D721Med (cell line): ENCODE results near the gene DENND2A.

ENCODE experiments used
- DNase-seq: peaks from one replicate; pipeline ENCODE4 v3.0.0; 2011; ENCODE audit warnings: low spot score; ENCODE audit not compliant: insufficient read length
- FAIRE-seq: peaks from 2 replicates; lab custom pipeline; 2011; peaks lifted over from hg19 to GRCh38; lab: Jason Lieb, UNC
- TF ChIP-seq, protein P1 (sequence below): IDR thresholded peaks from 2 replicates; pipeline ENCODE4 v1.5.1; 2012; ENCODE audit warnings: mild to moderate bottlenecking, control low read depth; ENCODE audit not compliant: insufficient read depth; ENCODE audit errors: missing control alignments

Gene DENND2A

DNA sequence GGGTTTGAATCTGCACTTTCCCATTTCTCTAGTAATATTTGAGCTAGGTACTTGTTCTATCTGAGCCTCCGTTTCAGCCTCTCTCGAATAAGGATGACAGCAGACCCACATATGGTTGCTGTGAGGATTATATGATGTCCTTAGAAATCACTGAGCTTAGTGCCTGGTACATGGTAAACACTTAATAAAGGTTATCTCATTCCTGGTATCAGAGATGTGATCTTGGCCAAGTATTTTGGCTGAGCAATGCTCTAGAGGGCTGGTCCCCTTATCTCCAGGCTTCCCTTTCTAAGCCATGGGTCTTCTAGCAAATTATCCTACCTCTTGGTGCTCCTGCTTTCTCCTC lies 160.9 kb downstream of the DENND2A start:
- no peak for FAIRE-seq

GRCh38 chr7:140479062-140479738 lies 161.4 kb downstream of the DENND2A start, which contains the start of gene MKRN1:
MKRN1 (minus strand) TSS chr7:140479505; CDS start chr7:140479344, 161 bp downstream.
- TF ChIP-seq, protein P1, sequence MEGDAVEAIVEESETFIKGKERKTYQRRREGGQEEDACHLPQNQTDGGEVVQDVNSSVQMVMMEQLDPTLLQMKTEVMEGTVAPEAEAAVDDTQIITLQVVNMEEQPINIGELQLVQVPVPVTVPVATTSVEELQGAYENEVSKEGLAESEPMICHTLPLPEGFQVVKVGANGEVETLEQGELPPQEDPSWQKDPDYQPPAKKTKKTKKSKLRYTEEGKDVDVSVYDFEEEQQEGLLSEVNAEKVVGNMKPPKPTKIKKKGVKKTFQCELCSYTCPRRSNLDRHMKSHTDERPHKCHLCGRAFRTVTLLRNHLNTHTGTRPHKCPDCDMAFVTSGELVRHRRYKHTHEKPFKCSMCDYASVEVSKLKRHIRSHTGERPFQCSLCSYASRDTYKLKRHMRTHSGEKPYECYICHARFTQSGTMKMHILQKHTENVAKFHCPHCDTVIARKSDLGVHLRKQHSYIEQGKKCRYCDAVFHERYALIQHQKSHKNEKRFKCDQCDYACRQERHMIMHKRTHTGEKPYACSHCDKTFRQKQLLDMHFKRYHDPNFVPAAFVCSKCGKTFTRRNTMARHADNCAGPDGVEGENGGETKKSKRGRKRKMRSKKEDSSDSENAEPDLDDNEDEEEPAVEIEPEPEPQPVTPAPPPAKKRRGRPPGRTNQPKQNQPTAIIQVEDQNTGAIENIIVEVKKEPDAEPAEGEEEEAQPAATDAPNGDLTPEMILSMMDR = no peak
- FAIRE-seq (no peak), DNase-seq (peak; percentile 79)

More for the DNA sequence above, 160.9 kb downstream of the DENND2A start:
- TF ChIP-seq, protein P1 = no peak
- no peak for DNase-seq

DNA sequence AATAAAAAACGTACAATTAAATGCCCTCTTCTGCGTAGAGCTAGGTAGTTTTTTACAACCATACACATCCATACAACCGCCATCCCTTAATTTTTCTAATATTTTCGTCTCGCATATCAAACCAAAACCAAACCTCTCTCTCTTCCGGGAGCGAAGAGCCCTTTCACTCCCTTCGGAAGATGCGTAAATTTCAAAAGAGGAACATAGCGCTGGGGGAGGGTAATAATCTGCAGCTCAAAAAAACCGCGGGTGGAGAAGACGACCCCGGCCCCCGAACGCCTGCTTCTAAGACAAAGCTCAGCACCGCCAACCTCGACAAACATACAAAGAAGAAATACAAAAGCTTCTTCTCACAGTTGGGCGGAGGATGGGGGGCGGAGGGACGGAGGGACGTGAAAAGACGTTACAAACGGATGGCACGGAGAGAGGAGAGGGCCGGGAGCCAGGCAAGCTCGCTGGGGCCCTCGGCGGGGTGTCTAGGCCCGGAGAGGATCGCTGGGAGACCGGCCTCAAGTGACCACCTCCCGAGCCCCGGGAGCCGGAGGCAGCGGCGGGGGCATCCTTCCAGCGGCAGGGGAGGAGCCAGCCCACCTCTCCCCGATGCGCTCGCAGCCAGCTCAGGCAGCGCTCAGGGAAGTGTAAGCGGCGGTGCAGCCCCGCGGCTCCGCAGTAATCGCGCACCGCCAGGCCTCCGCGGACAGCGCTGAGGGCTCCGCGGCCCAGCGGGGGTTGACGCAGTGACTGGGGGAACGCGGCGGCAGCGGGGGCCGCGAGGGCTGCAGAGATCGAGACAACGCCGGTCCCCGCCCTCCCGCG lies 162.2 kb downstream of the DENND2A start:
- DNase-seq = no peak
- no peak for FAIRE-seq
- TF ChIP-seq, protein P1 = no peak

DNA sequence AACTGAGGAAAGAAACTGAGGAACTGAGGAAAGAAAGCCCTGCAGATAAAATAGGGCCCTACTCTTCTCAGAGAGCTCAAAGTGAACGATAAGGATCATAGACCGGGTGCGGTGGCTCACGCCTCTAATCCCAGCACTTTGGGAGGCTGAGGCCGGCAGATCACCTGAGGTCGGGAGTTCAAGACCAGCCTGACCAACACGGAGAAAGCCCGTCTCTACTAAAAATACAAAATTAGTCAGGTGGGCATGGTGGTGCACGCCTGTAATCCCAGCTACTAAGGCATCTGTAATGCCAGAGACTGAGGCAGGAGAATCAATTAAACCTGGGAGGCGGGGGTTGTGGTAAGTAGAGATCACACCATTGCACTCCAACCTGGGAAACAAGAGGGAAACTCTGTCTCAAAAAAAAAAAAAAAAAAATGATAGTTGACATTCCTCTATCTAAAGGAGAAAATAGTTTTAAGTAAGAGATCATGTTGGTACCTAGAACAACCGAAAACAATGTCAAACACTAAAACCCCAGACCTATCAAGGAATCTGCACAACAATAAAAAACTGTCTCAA lies 163.8 kb downstream of the DENND2A start:
- no peak for DNase-seq
- no peak for FAIRE-seq

GRCh38 chr7:140475747-140476333 lies 164.8 kb downstream of the DENND2A start:
- TF ChIP-seq, protein P1 = peak; percentile 60
- FAIRE-seq (no peak), DNase-seq (peak; percentile 29)

More for the DNA sequence above, 163.8 kb downstream of the DENND2A start:
- TF ChIP-seq, protein P1 = no peak
